Measurements from ENCODE around the gene GMDS.

GMDS gene

DNA sequence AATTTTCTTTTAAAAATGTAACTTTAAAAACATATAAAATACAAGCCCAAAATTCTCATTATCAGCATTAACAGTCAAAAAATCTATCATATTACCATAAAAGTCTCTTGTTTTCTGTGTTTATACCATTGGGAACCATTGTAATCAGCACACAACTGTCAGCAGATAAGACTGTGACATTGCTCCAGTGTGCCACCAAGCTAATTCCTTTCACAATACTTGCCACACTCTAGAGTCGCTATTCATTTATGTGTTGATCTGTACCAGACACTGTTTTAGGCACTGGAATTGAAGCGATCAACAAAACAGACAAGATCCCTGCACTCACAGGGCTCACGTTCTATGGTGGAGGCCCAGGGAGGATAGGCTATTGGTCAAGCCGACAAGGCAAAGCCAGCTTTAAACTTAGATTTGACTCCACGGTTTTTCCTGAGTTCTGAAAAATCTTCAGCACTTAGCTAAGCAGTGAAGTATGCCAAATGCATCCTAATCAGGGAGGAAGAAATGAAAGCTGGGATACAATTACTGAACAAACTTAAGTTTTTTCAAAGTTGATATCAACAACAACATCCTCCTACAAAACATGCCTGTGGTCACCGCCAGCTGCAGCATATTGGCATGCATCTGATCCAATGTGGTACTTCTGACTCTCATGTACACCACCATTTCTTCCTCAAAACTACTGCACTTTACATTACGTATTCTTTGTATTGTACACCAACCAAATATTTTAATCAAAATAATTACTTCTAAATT, 60.5 kb downstream of the GMDS start:
- TF ChIP-seq, protein P1, sequence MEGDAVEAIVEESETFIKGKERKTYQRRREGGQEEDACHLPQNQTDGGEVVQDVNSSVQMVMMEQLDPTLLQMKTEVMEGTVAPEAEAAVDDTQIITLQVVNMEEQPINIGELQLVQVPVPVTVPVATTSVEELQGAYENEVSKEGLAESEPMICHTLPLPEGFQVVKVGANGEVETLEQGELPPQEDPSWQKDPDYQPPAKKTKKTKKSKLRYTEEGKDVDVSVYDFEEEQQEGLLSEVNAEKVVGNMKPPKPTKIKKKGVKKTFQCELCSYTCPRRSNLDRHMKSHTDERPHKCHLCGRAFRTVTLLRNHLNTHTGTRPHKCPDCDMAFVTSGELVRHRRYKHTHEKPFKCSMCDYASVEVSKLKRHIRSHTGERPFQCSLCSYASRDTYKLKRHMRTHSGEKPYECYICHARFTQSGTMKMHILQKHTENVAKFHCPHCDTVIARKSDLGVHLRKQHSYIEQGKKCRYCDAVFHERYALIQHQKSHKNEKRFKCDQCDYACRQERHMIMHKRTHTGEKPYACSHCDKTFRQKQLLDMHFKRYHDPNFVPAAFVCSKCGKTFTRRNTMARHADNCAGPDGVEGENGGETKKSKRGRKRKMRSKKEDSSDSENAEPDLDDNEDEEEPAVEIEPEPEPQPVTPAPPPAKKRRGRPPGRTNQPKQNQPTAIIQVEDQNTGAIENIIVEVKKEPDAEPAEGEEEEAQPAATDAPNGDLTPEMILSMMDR (conservative IDR thresholded peaks at IDR 0.05; ENCODE audit: low read length) = no peak
- no peak for TF ChIP-seq EZH2phosphoT487 (IDR thresholded peaks at IDR 0.05; ENCODE audit: borderline replicate concordance)
- Histone ChIP-seq H3K27me3 (ENCODE audit: insufficient read depth, low read length, poor library complexity, severe bottlenecking) (no peaks in the 10 kb centered on the region), H4K20me1 (ENCODE audit: insufficient read depth, low read length, poor library complexity, severe bottlenecking) (no peaks in the 10 kb centered on the region), H3K9me3 (ENCODE audit: insufficient read depth, low read depth, low read length) (no peaks in the 10 kb centered on the region), H3K9me2 (replicated peaks; ENCODE audit: low read depth, low read length) (no peaks in the 10 kb centered on the region), H3F3A (ENCODE audit: low read depth) (no peaks in the 10 kb centered on the region), H3K4me1 (ENCODE audit: insufficient read depth, low read length, poor library complexity, severe bottlenecking) (peaks cover 44% of the 10 kb centered on the region), H2AFZ (ENCODE audit: low read length) (no peak overlapping the region), H3K9ac (ENCODE audit: low read depth, low read length, poor library complexity, severe bottlenecking) (no peak overlapping the region), H3K4me3 (ENCODE audit: low read length, poor library complexity, severe bottlenecking) (no peak overlapping the region), H3K4me2 (ENCODE audit: low read depth, low read length, poor library complexity, severe bottlenecking) (no peak overlapping the region), H3K36me3 (ENCODE audit: insufficient read depth, low read length) (no peaks in the 10 kb centered on the region), H3K79me2 (ENCODE audit: insufficient read depth, low read length) (peaks cover 7% of the 10 kb centered on the region; the same call in 1 of the 2 replicates)

DNA sequence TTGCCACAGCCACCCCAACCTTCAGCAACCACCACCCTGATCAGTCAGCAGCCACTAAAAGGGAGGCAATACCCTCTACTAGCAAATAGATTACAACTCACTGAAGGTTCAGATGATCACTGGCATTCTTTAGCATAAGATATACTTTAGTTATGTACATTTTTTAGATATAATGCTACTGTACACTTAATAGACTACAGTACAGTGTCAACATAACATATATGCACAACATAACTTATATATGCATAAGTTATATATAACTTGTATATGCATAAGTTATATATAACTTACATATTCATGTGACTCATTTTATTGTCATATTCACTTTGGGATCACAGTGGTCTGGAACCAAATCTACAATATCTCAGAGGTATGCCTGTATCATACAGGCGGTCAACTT, 61.7 kb downstream of the GMDS start:
- Histone ChIP-seq H3K9me2 (replicated peaks; ENCODE audit: low read depth, low read length) (no peaks in the 10 kb centered on the region), H3K9me3 (ENCODE audit: insufficient read depth, low read depth, low read length) (no peaks in the 10 kb centered on the region), H3K36me3 (ENCODE audit: insufficient read depth, low read length) (no peaks in the 10 kb centered on the region), H3K4me1 (ENCODE audit: insufficient read depth, low read length, poor library complexity, severe bottlenecking) (peaks cover 50% of the 10 kb centered on the region), H2AFZ (ENCODE audit: low read length) (no peak overlapping the region), H3K79me2 (ENCODE audit: insufficient read depth, low read length) (peaks cover 7% of the 10 kb centered on the region; the same call in 1 of the 2 replicates), H3K4me3 (ENCODE audit: low read length, poor library complexity, severe bottlenecking) (no peak overlapping the region), H3K9ac (ENCODE audit: low read depth, low read length, poor library complexity, severe bottlenecking) (no peak overlapping the region), H4K20me1 (ENCODE audit: insufficient read depth, low read length, poor library complexity, severe bottlenecking) (no peaks in the 10 kb centered on the region), H3F3A (ENCODE audit: low read depth) (no peaks in the 10 kb centered on the region), H3K4me2 (ENCODE audit: low read depth, low read length, poor library complexity, severe bottlenecking) (no peak overlapping the region), H3K27me3 (ENCODE audit: insufficient read depth, low read length, poor library complexity, severe bottlenecking) (no peaks in the 10 kb centered on the region)
- TF ChIP-seq EZH2phosphoT487 (IDR thresholded peaks at IDR 0.05; ENCODE audit: borderline replicate concordance) = no peak
- TF ChIP-seq, protein P1 (conservative IDR thresholded peaks at IDR 0.05; ENCODE audit: low read length) = no peak

DNA sequence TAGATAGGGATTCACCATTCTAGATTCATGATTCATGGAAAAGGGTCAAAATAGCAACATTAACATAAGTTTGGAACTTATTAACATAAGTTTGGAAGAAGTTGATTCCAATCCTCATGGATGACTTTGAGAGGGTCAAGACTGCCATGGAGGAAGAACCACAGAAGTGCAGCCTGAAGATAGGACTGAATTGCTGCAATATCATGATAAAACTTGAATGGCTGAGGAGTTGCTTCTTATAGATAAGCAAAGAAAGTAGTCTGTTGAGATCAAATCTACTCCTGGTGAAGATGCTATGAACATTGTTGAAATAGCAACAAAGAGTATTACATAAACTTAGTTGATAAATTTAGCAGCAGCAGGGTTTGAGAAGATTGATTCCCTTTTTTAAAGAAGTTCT, 62.2 kb downstream of the GMDS start:
- no peak overlapping the region for H3K9ac ChIP-seq (ENCODE audit: low read depth, low read length, poor library complexity, severe bottlenecking)
- H3K36me3 ChIP-seq (ENCODE audit: insufficient read depth, low read length) = no peaks in the 10 kb centered on the region

More for the DNA sequence above, 62.2 kb downstream of the GMDS start:
- peaks cover 7% of the 10 kb centered on the region; the same call in 1 of the 2 replicates for H3K79me2 ChIP-seq (ENCODE audit: insufficient read depth, low read length)
- H3K4me2 ChIP-seq (ENCODE audit: low read depth, low read length, poor library complexity, severe bottlenecking) = no peak overlapping the region
- no peaks in the 10 kb centered on the region for H3K9me2 ChIP-seq (replicated peaks; ENCODE audit: low read depth, low read length)
- H3F3A ChIP-seq (ENCODE audit: low read depth) = no peaks in the 10 kb centered on the region
- H3K4me3 ChIP-seq (ENCODE audit: low read length, poor library complexity, severe bottlenecking) = no peak overlapping the region
- TF ChIP-seq EZH2phosphoT487 (IDR thresholded peaks at IDR 0.05; ENCODE audit: borderline replicate concordance) = no peak
- TF ChIP-seq, protein P1 (conservative IDR thresholded peaks at IDR 0.05; ENCODE audit: low read length) = no peak
- H3K27me3 ChIP-seq (ENCODE audit: insufficient read depth, low read length, poor library complexity, severe bottlenecking) = no peaks in the 10 kb centered on the region
- H2AFZ ChIP-seq (ENCODE audit: low read length) = no peak overlapping the region
- H3K4me1 ChIP-seq (ENCODE audit: insufficient read depth, low read length, poor library complexity, severe bottlenecking) = peaks cover 48% of the 10 kb centered on the region
- no peaks in the 10 kb centered on the region for H4K20me1 ChIP-seq (ENCODE audit: insufficient read depth, low read length, poor library complexity, severe bottlenecking)
- no peaks in the 10 kb centered on the region; the same call in 1 of the 2 replicates for H3K9me3 ChIP-seq (ENCODE audit: insufficient read depth, low read depth, low read length)

All from Loucy (cell line).